ENCODE results near the gene MARCHF2. TPM values are rescaled to one million over a fixed set of nuclear protein-coding genes. Genes with fewer than 3 reads are reported as not detected.
A peak's percentile ranks its signal among the peaks of the same experiment; 100 is the strongest.

Gene MARCHF2
- total RNA-seq, 1 experiment from 2014 or later, result 20.2 TPM

DNA sequence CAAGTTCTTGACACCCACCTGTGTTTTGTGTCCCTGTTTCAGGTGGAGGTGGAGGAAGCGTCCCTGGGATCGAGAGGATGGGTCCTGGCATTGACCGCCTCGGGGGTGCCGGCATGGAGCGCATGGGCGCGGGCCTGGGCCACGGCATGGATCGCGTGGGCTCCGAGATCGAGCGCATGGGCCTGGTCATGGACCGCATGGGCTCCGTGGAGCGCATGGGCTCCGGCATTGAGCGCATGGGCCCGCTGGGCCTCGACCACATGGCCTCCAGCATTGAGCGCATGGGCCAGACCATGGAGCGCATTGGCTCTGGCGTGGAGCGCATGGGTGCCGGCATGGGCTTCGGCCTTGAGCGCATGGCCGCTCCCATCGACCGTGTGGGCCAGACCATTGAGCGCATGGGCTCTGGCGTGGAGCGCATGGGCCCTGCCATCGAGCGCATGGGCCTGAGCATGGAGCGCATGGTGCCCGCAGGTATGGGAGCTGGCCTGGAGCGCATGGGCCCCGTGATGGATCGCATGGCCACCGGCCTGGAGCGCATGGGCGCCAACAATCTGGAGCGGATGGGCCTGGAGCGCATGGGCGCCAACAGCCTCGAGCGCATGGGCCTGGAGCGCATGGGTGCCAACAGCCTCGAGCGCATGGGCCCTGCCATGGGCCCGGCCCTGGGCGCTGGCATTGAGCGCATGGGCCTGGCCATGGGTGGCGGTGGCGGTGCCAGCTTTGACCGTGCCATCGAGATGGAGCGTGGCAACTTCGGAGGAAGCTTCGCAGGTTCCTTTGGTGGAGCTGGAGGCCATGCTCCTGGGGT, 72.7 kb downstream of the MARCHF2 start (continued):
- TF ChIP-seq FOXP1 (CRISPR knock-in tag; IDR thresholded peaks at IDR 0.05; ENCODE audit: borderline replicate concordance) (peak; percentile 36; the same call in 1 of the 2 replicates), EMX1 (CRISPR knock-in tag; IDR thresholded peaks at IDR 0.05) (no peak), IRF2 (CRISPR knock-in tag; IDR thresholded peaks at IDR 0.05; ENCODE audit: borderline replicate concordance, low read depth) (no peak), GRHL2 (CRISPR knock-in tag; IDR thresholded peaks at IDR 0.05; ENCODE audit: insufficient replicate concordance, severe bottlenecking) (no peak), MYBL2 (CRISPR knock-in tag; IDR thresholded peaks at IDR 0.05) (0 out of 2 replicates have a peak, but pooled peaks have one; percentile 5), ZNF121 (CRISPR knock-in tag; IDR thresholded peaks at IDR 0.05) (0 out of 2 replicates have a peak, but pooled peaks have one; percentile 9), RORB (CRISPR knock-in tag; IDR thresholded peaks at IDR 0.05) (no peak)
- TF ChIP-seq, protein P1, sequence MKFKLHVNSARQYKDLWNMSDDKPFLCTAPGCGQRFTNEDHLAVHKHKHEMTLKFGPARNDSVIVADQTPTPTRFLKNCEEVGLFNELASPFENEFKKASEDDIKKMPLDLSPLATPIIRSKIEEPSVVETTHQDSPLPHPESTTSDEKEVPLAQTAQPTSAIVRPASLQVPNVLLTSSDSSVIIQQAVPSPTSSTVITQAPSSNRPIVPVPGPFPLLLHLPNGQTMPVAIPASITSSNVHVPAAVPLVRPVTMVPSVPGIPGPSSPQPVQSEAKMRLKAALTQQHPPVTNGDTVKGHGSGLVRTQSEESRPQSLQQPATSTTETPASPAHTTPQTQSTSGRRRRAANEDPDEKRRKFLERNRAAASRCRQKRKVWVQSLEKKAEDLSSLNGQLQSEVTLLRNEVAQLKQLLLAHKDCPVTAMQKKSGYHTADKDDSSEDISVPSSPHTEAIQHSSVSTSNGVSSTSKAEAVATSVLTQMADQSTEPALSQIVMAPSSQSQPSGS (CRISPR knock-in tag; IDR thresholded peaks at IDR 0.05; ENCODE audit: borderline replicate concordance, low read depth), result no peak
- TF ChIP-seq, protein P2, sequence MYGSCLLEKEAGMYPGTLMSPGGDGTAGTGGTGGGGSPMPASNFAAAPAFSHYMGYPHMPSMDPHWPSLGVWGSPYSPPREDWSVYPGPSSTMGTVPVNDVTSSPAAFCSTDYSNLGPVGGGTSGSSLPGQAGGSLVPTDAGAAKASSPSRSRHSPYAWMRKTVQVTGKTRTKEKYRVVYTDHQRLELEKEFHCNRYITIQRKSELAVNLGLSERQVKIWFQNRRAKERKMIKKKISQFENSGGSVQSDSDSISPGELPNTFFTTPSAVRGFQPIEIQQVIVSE (CRISPR knock-in tag; IDR thresholded peaks at IDR 0.05; ENCODE audit: borderline replicate concordance), result no peak
- TF ChIP-seq, protein P3, sequence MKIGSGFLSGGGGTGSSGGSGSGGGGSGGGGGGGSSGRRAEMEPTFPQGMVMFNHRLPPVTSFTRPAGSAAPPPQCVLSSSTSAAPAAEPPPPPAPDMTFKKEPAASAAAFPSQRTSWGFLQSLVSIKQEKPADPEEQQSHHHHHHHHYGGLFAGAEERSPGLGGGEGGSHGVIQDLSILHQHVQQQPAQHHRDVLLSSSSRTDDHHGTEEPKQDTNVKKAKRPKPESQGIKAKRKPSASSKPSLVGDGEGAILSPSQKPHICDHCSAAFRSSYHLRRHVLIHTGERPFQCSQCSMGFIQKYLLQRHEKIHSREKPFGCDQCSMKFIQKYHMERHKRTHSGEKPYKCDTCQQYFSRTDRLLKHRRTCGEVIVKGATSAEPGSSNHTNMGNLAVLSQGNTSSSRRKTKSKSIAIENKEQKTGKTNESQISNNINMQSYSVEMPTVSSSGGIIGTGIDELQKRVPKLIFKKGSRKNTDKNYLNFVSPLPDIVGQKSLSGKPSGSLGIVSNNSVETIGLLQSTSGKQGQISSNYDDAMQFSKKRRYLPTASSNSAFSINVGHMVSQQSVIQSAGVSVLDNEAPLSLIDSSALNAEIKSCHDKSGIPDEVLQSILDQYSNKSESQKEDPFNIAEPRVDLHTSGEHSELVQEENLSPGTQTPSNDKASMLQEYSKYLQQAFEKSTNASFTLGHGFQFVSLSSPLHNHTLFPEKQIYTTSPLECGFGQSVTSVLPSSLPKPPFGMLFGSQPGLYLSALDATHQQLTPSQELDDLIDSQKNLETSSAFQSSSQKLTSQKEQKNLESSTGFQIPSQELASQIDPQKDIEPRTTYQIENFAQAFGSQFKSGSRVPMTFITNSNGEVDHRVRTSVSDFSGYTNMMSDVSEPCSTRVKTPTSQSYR (CRISPR knock-in tag; IDR thresholded peaks at IDR 0.05), result no peak
- TF ChIP-seq, protein P4, sequence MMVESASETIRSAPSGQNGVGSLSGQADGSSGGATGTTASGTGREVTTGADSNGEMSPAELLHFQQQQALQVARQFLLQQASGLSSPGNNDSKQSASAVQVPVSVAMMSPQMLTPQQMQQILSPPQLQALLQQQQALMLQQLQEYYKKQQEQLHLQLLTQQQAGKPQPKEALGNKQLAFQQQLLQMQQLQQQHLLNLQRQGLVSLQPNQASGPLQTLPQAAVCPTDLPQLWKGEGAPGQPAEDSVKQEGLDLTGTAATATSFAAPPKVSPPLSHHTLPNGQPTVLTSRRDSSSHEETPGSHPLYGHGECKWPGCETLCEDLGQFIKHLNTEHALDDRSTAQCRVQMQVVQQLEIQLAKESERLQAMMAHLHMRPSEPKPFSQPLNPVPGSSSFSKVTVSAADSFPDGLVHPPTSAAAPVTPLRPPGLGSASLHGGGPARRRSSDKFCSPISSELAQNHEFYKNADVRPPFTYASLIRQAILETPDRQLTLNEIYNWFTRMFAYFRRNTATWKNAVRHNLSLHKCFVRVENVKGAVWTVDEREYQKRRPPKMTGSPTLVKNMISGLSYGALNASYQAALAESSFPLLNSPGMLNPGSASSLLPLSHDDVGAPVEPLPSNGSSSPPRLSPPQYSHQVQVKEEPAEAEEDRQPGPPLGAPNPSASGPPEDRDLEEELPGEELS (CRISPR knock-in tag; IDR thresholded peaks at IDR 0.05), result 0 out of 2 replicates have a peak, but pooled peaks have one; percentile 27

DNA sequence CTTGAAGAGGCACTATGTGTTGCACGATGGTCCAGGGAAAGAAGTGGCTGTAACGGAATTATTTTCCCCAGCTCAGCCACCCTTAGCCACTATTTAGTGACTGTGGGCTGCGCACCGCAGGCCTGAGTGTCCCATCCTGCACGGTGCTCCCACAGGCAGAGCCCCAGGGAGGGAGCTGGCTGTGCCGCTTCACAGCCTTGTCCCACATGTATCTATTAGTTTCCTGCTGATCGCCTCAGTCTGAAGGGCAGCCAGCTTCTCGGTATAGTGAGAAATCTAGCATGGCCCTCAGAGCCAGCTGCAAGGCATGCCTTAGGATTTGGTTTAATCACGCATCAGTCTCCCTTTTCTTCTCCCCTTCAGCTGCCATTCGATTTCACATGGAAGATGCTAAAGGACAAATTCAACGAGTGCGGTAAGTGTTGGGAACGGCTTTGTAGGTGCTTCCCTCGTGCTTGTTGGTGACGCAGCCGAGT, 73.6 kb downstream of the MARCHF2 start:
- POLR2A ChIA-PET, result no interaction called here
- ATAC-seq, result no peak
- peaks cover 5% of the 10 kb centered on the region for H3K4me1 Mint-ChIP-seq
- H3K27me3 Mint-ChIP-seq (ENCODE audit: low read depth), result no peaks in the 10 kb centered on the region
- no peak overlapping the region for H3K4me3 Mint-ChIP-seq
- H3K27ac Mint-ChIP-seq, result peak overlapping the region; percentile 93
- H3K9me3 Mint-ChIP-seq, result no peaks in the 10 kb centered on the region
- DNase-seq (ENCODE audit: low spot score), result no peak
- peaks cover 72% of the 10 kb centered on the region for H3K36me3 Mint-ChIP-seq
- CTCF ChIA-PET, result interaction anchor here (0.5 to 1.2 kb wide), 2 partner anchors 93 to 585 kb away, joined by 4 to 8 read pairs; no protein-coding TSS in a partner anchor
- TF ChIP-seq CREM (CRISPR knock-in tag; IDR thresholded peaks at IDR 0.05) (no peak), NR3C1 (CRISPR knock-in tag; conservative IDR thresholded peaks at IDR 0.05; ENCODE audit: low read depth) (no peak), ZNF416 (CRISPR knock-in tag; IDR thresholded peaks at IDR 0.05) (no peak), PRRX2 (CRISPR knock-in tag; IDR thresholded peaks at IDR 0.05) (no peak), ZNF121 (CRISPR knock-in tag; IDR thresholded peaks at IDR 0.05) (no peak), ATF1 (CRISPR knock-in tag; IDR thresholded peaks at IDR 0.05) (no peak), NR2C2 (CRISPR knock-in tag; IDR thresholded peaks at IDR 0.05) (no peak), SMAD3 (CRISPR knock-in tag; IDR thresholded peaks at IDR 0.05; ENCODE audit: borderline replicate concordance) (no peak)
- TF ChIP-seq, protein P5, sequence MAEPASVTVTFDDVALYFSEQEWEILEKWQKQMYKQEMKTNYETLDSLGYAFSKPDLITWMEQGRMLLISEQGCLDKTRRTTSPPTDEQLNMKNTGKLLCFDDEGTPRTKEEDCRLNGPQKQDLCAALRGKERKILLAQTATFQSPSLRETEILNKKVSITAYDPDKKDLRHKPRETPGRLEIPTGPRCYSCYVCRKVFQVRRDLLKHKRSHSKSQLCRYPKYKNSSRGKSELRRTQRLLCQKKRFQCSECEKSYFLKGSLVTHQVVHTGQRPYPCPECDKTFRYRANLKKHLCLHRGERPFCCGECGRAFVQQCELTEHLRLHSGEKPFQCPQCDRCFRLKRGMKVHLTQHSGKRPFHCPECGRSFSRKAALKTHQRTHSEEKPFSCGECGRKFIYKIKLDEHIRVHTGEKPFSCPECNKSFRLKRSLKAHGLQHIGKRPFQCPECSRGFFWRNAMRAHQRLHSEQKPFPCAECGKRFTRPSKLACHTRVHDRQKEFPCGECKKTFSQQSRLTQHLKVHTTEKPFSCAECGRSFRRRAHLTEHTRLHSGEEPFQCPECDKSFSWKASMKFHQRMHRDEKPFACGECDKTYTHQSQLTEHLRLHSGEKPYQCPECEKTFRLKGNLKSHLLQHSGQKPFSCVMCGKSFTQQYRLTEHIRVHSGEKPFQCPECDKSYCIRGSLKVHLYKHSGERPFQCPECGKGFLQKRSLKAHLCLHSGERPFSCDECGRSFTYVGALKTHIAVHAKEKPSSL (CRISPR knock-in tag; conservative IDR thresholded peaks at IDR 0.05), result no peak
- TF ChIP-seq, protein P6, sequence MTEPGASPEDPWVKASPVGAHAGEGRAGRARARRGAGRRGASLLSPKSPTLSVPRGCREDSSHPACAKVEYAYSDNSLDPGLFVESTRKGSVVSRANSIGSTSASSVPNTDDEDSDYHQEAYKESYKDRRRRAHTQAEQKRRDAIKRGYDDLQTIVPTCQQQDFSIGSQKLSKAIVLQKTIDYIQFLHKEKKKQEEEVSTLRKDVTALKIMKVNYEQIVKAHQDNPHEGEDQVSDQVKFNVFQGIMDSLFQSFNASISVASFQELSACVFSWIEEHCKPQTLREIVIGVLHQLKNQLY (CRISPR knock-in tag; IDR thresholded peaks at IDR 0.05), result no peak

Data from WTC11 (cell line).